ENCODE data around the gene P4HA1.
A peak's percentile ranks its signal among the peaks of the same experiment; 100 is the strongest.
"Not testable (repeated sequence)": the region's sequence is repeated elsewhere in the genome, so short reads cannot be mapped to it uniquely, and the experiment has no call there.

Gene P4HA1

DNA sequence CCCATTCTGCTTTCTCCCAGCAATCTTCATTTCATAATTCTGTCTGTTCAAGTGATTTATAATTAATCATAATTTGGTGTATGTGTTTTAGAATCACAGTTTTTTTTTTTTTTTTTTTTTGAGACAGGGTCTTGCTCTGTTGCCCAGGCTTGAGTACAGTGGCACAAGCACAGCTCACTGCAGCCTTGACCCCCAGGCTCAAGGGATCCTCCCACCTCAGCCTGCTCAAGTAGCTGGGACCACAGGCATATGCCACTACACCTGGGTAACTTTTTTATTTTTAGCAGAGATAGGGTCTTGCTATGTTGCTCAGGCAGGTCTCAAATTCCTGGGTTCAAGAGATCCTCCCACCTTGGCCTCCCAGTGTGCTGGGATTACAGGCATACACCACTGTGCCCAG, 92.8 kb downstream of the P4HA1 start:
- no peak for DNase-seq (ENCODE audit: low read depth)
- H3K9me3 ChIP-seq (ENCODE audit: control insufficient read depth, low read length) = no peaks in the 10 kb centered on the region
- peaks cover 61% of the 10 kb centered on the region for H3K36me3 ChIP-seq (ENCODE audit: control insufficient read depth, insufficient read depth, low read length, severe bottlenecking)

GRCh38 chr10:73000973-73001372, 95.7 kb downstream of the P4HA1 start:
- Histone ChIP-seq H3K4me3 (ENCODE audit: low read length) (no peak overlapping the region), H3K9me3 (ENCODE audit: control insufficient read depth, low read length) (no peaks in the 10 kb centered on the region), H3K36me3 (ENCODE audit: control insufficient read depth, insufficient read depth, low read length, severe bottlenecking) (peaks cover 40% of the 10 kb centered on the region), H3K27me3 (replicated peaks; ENCODE audit: control insufficient read depth, insufficient read depth, low read length) (no peaks in the 10 kb centered on the region), H3K4me1 (ENCODE audit: control insufficient read depth, insufficient read depth, low read length) (peaks cover 14% of the 10 kb centered on the region), H3K9ac (ENCODE audit: low read length) (no peak overlapping the region)
- no peak for DNase-seq (ENCODE audit: low read depth)

More for the DNA sequence above, 92.8 kb downstream of the P4HA1 start:
- no peaks in the 10 kb centered on the region for H3K27me3 ChIP-seq (replicated peaks; ENCODE audit: control insufficient read depth, insufficient read depth, low read length)
- no peak overlapping the region for H3K4me3 ChIP-seq (ENCODE audit: low read length)
- H3K4me1 ChIP-seq (ENCODE audit: control insufficient read depth, insufficient read depth, low read length) = peaks cover 14% of the 10 kb centered on the region
- H3K9ac ChIP-seq (ENCODE audit: low read length) = no peak overlapping the region

GRCh38 chr10:72997099-72997498, 99.6 kb downstream of the P4HA1 start:
- Histone ChIP-seq H3K36me3 (ENCODE audit: control insufficient read depth, insufficient read depth, low read length, severe bottlenecking) (peaks cover 9% of the 10 kb centered on the region), H3K9ac (ENCODE audit: low read length) (no peak overlapping the region), H3K4me3 (ENCODE audit: low read length) (no peak overlapping the region), H3K9me3 (ENCODE audit: control insufficient read depth, low read length) (no peaks in the 10 kb centered on the region), H3K27me3 (replicated peaks; ENCODE audit: control insufficient read depth, insufficient read depth, low read length) (no peaks in the 10 kb centered on the region), H3K4me1 (ENCODE audit: control insufficient read depth, insufficient read depth, low read length) (no peaks in the 10 kb centered on the region)
- no peak for DNase-seq (ENCODE audit: low read depth)

DNA sequence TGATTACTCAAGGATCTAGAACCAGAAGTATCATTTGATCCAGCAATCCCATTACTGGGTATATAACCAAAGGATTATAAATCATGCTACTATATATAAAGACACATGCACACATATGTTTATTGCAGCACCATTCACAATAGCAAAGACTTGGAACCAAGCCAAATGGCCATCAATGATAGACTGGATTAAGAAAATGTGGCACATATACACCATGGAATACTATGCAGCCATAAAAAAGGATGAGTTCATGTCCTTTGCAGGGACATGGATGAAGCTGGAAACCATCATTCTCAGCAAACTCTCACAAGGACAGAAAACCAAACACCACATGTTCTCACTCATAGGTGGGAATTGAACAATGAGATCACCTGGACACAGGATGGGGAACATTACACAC, 101.2 kb downstream of the P4HA1 start:
- H3K9me3 ChIP-seq (ENCODE audit: control insufficient read depth, low read length); H3K36me3 ChIP-seq (ENCODE audit: control insufficient read depth, insufficient read depth, low read length, severe bottlenecking); H3K9ac ChIP-seq (ENCODE audit: low read length); DNase-seq (ENCODE audit: low read depth); H3K4me1 ChIP-seq (ENCODE audit: control insufficient read depth, insufficient read depth, low read length); H3K27me3 ChIP-seq (replicated peaks; ENCODE audit: control insufficient read depth, insufficient read depth, low read length); H3K4me3 ChIP-seq (ENCODE audit: low read length): not testable (repeated sequence)

DNA sequence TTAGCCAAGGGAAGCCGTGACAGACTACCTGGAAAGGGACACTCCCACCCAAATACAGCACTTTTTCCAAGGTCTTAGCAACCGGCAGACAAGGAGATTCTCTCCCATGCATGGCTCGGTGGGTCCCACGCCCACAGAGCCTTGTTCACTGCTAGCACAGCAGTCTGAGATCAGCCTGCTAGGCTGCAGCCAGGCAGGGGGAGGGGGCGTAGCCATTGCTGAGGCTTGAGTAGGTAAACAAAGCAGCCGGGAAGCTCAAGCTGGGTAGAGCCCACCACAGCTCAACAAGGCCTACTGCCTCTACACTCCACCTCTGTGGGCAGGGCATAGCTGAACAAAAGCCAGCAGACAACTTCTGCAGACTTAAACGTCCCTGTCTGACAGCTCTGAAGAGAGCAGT, 106.9 kb downstream of the P4HA1 start:
- H3K4me1 ChIP-seq (ENCODE audit: control insufficient read depth, insufficient read depth, low read length); H3K36me3 ChIP-seq (ENCODE audit: control insufficient read depth, insufficient read depth, low read length, severe bottlenecking); H3K9ac ChIP-seq (ENCODE audit: low read length); H3K4me3 ChIP-seq (ENCODE audit: low read length); H3K27me3 ChIP-seq (replicated peaks; ENCODE audit: control insufficient read depth, insufficient read depth, low read length); H3K9me3 ChIP-seq (ENCODE audit: control insufficient read depth, low read length); DNase-seq (ENCODE audit: low read depth): not testable (repeated sequence)

GRCh38 chr10:72984618-72985017, 112.0 kb downstream of the P4HA1 start:
- not testable (repeated sequence) for H3K4me3 ChIP-seq (ENCODE audit: low read length); H3K9ac ChIP-seq (ENCODE audit: low read length); H3K36me3 ChIP-seq (ENCODE audit: control insufficient read depth, insufficient read depth, low read length, severe bottlenecking); H3K27me3 ChIP-seq (replicated peaks; ENCODE audit: control insufficient read depth, insufficient read depth, low read length); H3K4me1 ChIP-seq (ENCODE audit: control insufficient read depth, insufficient read depth, low read length); DNase-seq (ENCODE audit: low read depth)
- H3K9me3 ChIP-seq (ENCODE audit: control insufficient read depth, low read length) = peaks cover 15% of the 10 kb centered on the region

- no peaks in the 10 kb centered on the region for H3K4me1 ChIP-seq (ENCODE audit: control insufficient read depth, insufficient read depth, low read length)
- no peaks in the 10 kb centered on the region for H3K27me3 ChIP-seq (replicated peaks; ENCODE audit: control insufficient read depth, insufficient read depth, low read length)
- no peaks in the 10 kb centered on the region for H3K36me3 ChIP-seq (ENCODE audit: control insufficient read depth, insufficient read depth, low read length, severe bottlenecking)
- DNase-seq (ENCODE audit: low read depth) = peak; percentile 5
- H3K4me3 ChIP-seq (ENCODE audit: low read length) = no peak overlapping the region
- H3K9me3 ChIP-seq (ENCODE audit: control insufficient read depth, low read length) = peaks cover 35% of the 10 kb centered on the region
- no peak overlapping the region for H3K9ac ChIP-seq (ENCODE audit: low read length)
Measured at GRCh38 chr10:72981882-72982529, 114.7 kb downstream of the P4HA1 start.

DNA sequence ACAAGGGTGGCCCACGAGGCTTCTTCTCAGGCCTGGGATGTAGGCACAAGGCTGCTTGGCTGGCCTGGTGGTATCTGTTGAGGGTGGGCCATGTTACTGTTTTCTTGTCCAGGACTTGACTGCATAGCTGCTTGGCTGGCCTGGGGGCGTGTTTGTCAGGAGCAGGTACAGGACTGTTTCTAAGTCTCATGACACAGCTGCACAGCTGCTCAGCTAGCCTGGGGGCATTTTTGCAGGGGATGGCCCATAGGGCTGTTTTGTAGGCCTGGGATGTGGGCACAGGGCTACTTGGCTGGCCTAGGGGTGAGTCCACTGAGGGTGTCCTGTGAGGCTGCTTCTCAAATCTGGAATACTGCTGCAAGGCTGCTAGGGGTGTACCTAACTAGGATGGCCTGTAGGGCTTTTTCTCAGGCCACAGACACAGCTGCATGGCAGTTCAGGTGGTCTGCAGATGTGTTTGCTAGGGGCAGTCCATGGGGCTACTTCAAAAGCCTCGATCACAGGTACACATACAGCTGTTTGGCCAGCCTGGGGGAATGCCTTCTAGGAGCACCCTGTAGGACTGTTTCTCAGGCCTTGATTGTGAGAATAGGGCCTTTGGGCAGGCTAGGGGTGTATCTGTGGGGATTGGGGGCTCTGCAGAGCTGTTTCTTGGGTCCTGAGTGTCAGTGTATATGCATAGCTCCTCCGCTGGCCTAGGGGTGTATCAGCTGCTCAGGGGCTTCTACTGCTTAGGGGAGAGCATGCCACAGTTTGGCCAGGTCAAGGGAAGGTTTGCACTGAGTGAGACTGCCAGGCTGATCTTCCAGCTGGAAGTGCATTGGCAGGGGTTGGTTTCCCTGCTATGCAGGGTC, 115.4 kb downstream of the P4HA1 start:
- Histone ChIP-seq H3K4me3 (ENCODE audit: low read length) (no peak overlapping the region), H3K36me3 (ENCODE audit: control insufficient read depth, insufficient read depth, low read length, severe bottlenecking) (no peaks in the 10 kb centered on the region), H3K27me3 (replicated peaks; ENCODE audit: control insufficient read depth, insufficient read depth, low read length) (no peaks in the 10 kb centered on the region), H3K9ac (ENCODE audit: low read length) (no peak overlapping the region), H3K9me3 (ENCODE audit: control insufficient read depth, low read length) (peaks cover 43% of the 10 kb centered on the region), H3K4me1 (ENCODE audit: control insufficient read depth, insufficient read depth, low read length) (no peaks in the 10 kb centered on the region)
- no peak for DNase-seq (ENCODE audit: low read depth)

DNA sequence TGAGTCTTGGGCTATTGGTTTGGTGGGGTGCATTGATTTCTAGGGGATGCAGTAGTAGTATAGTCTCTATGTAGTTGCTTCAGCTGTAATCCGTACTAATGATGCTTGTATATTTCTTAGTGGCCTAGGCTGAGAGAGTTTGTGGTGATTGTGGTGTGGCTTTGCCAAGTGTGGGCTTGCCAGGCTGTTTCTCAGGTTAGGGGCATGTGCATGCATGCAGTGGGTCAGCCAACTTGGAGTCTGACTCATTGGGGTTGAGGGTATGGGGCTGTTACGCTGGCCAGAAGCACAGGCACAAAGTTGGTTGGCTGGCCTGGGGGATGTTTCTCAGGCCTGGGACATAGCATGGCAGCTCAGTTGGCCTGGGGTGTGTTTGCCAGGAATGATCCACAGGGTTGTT, 116.3 kb downstream of the P4HA1 start:
- Histone ChIP-seq H3K9ac (ENCODE audit: low read length) (no peak overlapping the region), H3K4me1 (ENCODE audit: control insufficient read depth, insufficient read depth, low read length) (no peaks in the 10 kb centered on the region), H3K27me3 (replicated peaks; ENCODE audit: control insufficient read depth, insufficient read depth, low read length) (no peaks in the 10 kb centered on the region), H3K4me3 (ENCODE audit: low read length) (no peak overlapping the region), H3K36me3 (ENCODE audit: control insufficient read depth, insufficient read depth, low read length, severe bottlenecking) (no peaks in the 10 kb centered on the region), H3K9me3 (ENCODE audit: control insufficient read depth, low read length) (peaks cover 51% of the 10 kb centered on the region)
- no peak for DNase-seq (ENCODE audit: low read depth)

DNA sequence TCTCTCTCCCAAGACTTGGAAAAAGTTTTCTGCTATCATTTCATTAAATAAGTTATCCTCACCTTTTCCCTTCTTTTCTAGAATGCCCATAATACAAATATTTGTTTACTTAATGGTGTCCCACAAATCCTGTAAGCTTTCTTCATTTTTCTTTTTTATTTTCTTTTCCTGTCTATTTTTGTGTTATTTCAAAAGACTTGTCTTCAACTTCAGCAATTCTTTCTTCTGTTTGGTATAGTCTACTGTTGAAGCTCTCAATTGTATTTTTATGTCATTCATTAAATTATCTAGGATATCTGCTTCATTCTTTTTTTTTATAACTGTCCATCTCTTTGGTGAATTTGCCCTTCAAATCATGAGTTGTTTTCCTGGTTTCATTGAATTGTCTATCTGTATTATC, 117.0 kb downstream of the P4HA1 start:
- Histone ChIP-seq H3K4me1 (ENCODE audit: control insufficient read depth, insufficient read depth, low read length) (no peaks in the 10 kb centered on the region), H3K4me3 (ENCODE audit: low read length) (no peak overlapping the region), H3K9me3 (ENCODE audit: control insufficient read depth, low read length) (peaks cover 57% of the 10 kb centered on the region)

DNA sequence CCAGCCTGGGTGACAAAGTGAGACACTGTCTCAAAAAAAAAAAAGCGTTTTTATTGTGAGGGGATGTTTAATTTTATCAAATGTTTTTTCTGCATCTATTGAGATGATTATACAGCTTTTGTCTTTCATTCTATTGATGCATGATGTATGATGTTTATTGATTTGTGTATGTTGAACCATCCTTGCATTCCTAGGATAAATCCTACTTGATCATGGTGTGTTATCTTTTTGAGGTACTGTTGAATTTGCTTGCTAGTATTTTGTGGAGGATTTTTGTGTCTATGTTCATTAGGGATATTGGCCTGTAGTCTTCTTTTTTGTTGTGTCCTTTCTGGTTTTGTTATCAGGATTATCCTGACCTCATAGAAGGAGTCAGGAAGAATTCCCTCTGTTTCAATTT, 119.8 kb downstream of the P4HA1 start:
- DNase-seq (ENCODE audit: low read depth) = no peak
- Histone ChIP-seq H3K9me3 (ENCODE audit: control insufficient read depth, low read length) (peaks cover 55% of the 10 kb centered on the region), H3K9ac (ENCODE audit: low read length) (no peak overlapping the region), H3K4me1 (ENCODE audit: control insufficient read depth, insufficient read depth, low read length) (no peaks in the 10 kb centered on the region), H3K36me3 (ENCODE audit: control insufficient read depth, insufficient read depth, low read length, severe bottlenecking) (no peaks in the 10 kb centered on the region), H3K4me3 (ENCODE audit: low read length) (no peak overlapping the region), H3K27me3 (replicated peaks; ENCODE audit: control insufficient read depth, insufficient read depth, low read length) (no peaks in the 10 kb centered on the region)

More for the DNA sequence above, 117.0 kb downstream of the P4HA1 start:
- Histone ChIP-seq H3K9ac (ENCODE audit: low read length) (no peak overlapping the region), H3K27me3 (replicated peaks; ENCODE audit: control insufficient read depth, insufficient read depth, low read length) (no peaks in the 10 kb centered on the region), H3K36me3 (ENCODE audit: control insufficient read depth, insufficient read depth, low read length, severe bottlenecking) (no peaks in the 10 kb centered on the region)
- DNase-seq (ENCODE audit: low read depth) = no peak

All from adipocyte (in vitro differentiated cells).